Measurements from ENCODE around the gene TRIML1. TPM values are rescaled to one million over a fixed set of nuclear protein-coding genes. Genes with fewer than 3 reads are reported as not detected.

The TRIML1 gene
- total and polyA plus RNA-seq, 10 of the 15 experiments (the other 5 are each of a cell fraction or from before 2014, with no cell fraction given), result not detected

- no peak for TF ChIP-seq E2F8 (IDR thresholded peaks at IDR 0.05; ENCODE audit: low read depth, partially characterized antibody)
- no peak for TF ChIP-seq MEF2A (IDR thresholded peaks at IDR 0.05; ENCODE audit: insufficient read depth, low read depth, low read length)
- no peak for TF ChIP-seq ZNF687 (IDR thresholded peaks at IDR 0.05)
- no peak for TF ChIP-seq YBX1 (IDR thresholded peaks at IDR 0.05)
- TF ChIP-seq IKZF1 (conservative IDR thresholded peaks at IDR 0.05), result no peak
- TF ChIP-seq ZNF592 (IDR thresholded peaks at IDR 0.05), result no peak
- TF ChIP-seq HDAC6 (IDR thresholded peaks at IDR 0.05; ENCODE audit: unreplicated experiment), result no peak
- TF ChIP-seq ATF2 (IDR thresholded peaks at IDR 0.05; ENCODE audit: low read length), result no peak
- no peak for TF ChIP-seq CUX1 (IDR thresholded peaks at IDR 0.05; ENCODE audit: insufficient replicate concordance, low read depth, low read length)
Measured at GRCh38 chr4:188147776-188148175, 8.5 kb downstream of the TRIML1 start (continued).

Measured in GM12878 (cell line).